Muscle of back (tissue), 13 donors: ENCODE measurements around the gene GRHL1. TPM values are rescaled to one million over a fixed set of nuclear protein-coding genes. Genes with fewer than 3 reads are reported as not detected.
"Not testable (repeated sequence)": the region's sequence is repeated elsewhere in the genome, so short reads cannot be mapped to it uniquely, and the experiment has no call there.

Experiments used
- DNase-seq, 3 donors: peaks; one replicate each; pipeline versions ENCODE4 v3.0.0 to v3.0.0-alpha.2; 2013
- long read RNA-seq, 9 donors: transcript quantifications; one replicate each; lab custom pipeline, GENCODE V29; 2026
- polyA plus RNA-seq, 10 donors: library from polyadenylated mRNA; unstranded; fragments of 120-200 nt; gene quantifications; one replicate each; pipeline ENCODE4 v1.2.1, GENCODE V29; 2013; ENCODE audit not compliant: insufficient read length in 10 of 10

The GRHL1 gene, protein sequence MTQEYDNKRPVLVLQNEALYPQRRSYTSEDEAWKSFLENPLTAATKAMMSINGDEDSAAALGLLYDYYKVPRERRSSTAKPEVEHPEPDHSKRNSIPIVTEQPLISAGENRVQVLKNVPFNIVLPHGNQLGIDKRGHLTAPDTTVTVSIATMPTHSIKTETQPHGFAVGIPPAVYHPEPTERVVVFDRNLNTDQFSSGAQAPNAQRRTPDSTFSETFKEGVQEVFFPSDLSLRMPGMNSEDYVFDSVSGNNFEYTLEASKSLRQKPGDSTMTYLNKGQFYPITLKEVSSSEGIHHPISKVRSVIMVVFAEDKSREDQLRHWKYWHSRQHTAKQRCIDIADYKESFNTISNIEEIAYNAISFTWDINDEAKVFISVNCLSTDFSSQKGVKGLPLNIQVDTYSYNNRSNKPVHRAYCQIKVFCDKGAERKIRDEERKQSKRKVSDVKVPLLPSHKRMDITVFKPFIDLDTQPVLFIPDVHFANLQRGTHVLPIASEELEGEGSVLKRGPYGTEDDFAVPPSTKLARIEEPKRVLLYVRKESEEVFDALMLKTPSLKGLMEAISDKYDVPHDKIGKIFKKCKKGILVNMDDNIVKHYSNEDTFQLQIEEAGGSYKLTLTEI
- 1 to 10 TPM in 7 of 10 donors, under 1 TPM in 3; 0.60 to 8.0 (median 1.3) TPM for polyA plus RNA-seq
- long read RNA-seq, donor 1 = 0 reads
- long read RNA-seq, donor 2 = 0 reads
- long read RNA-seq, donor 3 = 0 reads
- long read RNA-seq, donor 4 = 0 reads
- long read RNA-seq, donor 5 = 0 reads
- long read RNA-seq, donor 6 = 0 reads
- long read RNA-seq, donor 7 = 0 reads
- long read RNA-seq, donor 8 = 0 reads
- long read RNA-seq, donor 9 = 0 reads

DNA sequence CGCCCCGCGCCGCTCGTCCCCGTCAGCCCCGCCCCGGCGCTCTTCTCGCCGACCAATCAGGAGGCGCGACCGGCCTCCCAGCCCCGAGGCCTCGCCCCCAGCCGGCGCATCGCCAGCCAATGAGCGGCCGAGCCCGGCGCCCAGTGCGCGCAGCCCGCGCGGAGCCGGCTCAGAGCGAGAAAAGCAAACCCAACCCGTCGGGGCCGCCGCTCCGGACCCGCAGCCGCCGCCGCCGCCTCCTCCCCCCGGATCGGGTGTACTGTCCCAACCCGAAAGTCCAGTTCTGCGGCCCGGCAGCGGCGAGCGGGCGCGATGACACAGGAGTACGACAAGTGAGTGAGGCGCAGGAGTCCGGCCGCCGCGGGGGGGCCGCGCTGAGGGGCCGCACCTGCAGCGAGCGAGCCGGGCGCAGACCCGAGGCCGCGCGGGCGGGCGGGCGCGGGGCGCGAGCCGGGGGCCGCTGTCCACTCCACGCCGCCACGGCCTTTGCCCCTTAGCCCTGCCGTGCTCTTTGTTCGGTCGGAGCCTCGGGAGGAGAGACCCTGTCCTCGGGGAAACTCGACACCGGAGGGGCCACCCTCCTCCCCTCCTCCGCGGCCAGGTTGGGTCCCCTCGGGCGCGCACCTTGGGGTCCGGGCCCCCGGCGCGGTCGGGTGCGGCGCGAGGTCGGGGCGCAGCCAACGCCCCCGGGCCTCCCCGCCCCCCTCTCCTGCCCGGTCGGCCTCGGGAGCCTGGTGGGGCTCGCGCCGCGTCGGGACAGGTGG is at the start of gene GRHL1:
Gene GRHL1, plus strand, starts transcription at position 172 of the 764 bp plus-strand sequence. Its CDS starts 141 bp downstream, at position 313.
- peak; percentile 94 to 97 (median 96) for DNase-seq

DNA sequence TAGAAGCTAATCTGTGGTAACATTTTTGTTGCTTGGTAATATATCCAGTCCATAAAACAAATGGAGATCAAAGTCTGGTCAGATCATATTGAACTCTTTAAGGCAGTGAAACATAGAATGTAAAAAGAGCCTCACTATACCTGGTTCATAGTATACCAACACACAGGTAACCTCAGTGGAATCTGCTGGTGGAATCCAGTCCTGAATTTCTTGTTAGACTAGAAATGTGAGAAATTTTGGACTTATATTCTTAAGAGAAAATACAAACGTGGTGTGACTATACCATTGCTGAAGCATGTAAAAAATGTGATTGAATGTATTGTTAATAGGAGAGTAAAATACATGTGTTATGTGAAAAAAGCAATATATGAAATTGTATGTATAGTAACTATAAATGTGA is 46.1 kb upstream of the GRHL1 start:
- no peak for DNase-seq

DNA sequence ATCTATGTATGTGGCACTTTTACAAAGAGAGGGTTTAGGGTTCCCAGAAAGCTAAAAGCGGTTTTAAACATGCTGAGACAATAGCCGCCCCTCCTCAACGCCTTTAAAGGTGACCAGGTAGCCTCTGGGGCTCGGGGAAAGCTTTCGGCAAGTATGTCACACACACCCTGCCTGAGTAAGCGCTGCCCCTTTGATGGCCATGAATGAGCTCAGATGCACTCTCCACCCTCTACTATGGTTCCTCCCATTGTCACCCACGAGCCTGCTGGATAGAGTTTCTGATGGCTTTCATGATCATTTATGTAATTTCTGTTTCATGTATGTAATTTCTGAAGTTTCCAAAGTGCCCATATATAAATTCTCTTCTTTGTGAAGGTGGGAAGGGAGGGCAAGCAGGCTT is 44.1 kb upstream of the GRHL1 start:
- DNase-seq = no peak

DNA sequence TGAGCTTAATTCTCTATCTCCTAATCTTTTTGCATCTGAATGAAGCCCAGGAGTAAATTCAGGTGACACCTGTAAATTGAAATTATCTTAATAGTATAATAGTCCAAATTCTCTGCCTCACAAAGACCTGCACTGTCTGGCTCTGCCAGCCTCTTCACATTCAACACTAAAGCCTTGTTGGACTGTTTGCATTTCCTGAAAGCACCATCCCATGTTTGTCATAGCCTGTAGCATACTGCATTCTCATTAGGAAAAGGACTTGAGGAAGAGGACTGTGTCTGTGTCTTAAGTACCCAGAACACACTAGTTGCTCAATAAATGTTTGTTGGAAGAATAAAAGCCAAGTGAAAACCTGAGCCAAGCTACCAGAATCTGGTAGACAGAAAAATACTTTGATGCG is 42.9 kb upstream of the GRHL1 start:
- no peak for DNase-seq

DNA sequence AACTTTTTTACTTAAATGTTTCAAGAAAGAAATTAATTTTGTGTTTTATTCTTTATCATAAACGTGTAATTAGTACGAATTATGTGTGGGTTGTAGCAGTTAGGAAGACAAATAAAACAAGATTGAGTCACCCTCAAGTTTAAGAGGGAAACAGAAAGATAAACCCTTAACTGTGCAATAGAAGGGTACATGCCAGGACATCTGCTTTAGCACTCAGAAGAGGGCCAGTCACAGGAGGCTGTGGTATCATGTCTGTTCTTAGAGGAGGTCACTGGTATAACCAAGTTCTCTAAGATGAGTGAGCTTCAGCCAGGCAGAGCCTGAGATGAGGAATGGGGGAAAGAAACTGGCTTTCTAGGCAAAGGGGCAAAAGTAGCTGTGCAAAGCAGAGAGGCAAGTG is 42.4 kb upstream of the GRHL1 start:
- DNase-seq = no peak

DNA sequence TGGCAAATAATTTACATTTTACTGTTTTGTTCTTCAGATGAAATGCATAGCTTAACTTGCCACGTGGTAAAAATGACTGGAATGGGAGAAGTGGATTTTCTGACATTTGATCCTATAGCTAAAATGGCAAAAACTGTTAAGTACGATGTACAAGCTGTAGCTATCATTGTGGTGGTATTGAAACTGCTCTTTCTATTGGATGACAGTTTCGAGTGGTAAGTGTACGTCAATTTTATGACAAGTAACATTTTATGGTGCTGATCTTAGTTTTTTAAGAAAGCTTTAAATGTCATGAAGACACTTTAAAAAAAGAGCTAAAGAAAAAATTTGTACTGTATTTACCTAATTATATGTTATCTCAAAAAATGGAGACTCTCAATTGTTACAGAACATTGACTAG is 40.8 kb upstream of the GRHL1 start:
- DNase-seq = no peak

DNA sequence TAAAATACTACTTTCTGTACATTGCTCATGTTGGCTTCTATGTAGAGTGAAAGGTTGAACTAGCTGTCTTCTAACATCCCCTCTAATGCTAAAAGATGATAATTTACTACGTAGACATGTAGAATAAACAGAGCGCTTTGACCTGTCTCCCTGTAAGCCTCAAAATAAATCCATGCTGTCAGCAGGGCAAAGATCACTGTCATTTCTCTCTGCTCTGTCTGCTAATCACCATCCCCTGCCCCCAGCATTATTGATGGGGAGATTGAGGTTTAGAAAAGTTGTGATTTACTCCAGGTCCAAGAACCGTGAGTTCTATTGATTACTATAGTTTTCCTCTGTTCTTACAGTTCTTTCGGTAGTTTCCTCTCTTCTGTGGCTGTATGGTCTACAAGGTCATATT is 39.0 kb upstream of the GRHL1 start:
- no peak for DNase-seq

DNA sequence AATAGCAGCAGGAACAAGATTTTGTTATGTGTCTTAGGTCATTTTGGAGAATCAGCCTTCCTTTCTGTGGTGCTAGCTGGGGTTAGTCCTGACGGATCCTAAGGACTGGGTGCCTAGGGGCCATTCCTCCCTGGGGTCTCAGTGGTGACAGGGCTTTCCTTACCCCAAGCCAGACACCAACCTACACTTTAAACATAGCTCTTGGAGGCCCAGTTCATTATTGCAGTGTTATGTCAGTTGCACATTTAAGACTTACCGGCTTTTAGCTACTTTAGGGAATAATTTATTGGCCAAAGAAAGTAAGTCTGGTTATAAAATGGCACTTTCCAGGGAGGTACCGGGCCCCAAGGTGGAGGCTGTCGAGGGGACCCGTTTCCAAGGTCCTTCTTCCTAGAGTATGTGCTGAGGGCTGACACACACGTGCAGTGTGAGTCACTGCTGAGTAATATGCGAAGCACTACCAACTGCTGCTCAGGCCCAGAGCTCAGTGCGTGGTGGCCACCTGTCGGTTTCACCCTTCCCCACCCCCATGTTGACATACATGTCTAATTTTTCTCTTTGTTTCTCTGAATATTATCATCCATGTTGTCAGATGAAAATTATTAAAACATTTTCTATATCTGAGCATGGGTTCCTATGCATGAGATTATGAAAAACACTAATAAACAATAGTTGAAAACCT is 37.0 kb upstream of the GRHL1 start:
- peak in 1 of 3 donors; percentile 44 for DNase-seq

DNA sequence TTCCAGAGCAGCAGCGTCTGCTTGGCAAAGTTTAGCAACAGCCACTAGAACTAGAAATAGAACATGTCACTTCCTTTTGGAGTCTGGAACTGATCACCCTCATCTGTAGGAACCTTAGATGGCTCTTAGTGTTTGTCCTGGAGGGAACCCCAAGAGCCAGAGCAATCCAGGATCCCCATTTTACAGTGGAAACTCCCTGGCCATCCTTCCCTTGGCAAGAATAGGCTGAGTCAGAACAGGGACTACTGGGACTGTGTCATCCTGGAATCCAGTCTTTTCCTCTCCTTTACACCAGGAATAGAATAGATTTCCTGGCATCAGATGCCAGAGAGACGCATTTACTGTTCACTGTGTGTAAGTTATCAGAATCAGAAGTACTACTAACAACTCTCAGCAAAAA is 33.2 kb upstream of the GRHL1 start:
- no peak for DNase-seq

DNA sequence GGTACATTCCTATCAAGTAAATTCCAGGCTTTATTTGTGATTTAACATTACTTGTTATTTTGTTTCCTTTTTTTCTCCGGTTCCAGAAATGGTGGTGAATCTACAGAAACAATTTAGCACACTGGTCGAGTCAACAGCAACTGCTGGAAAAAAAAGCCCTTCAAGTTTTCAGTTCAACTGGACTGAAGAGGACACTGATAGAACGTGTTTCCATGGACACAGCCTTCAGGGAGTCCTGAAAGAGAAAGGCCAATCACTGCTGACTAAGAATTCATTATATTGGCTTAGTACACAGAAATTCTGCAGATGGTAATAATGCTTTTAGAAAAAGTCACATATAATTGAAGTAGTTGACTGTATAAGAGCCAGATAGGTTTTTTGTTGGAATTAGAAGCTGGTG is 32.0 kb upstream of the GRHL1 start:
- peak in 2 of 3 donors; percentile 60 to 62 for DNase-seq

DNA sequence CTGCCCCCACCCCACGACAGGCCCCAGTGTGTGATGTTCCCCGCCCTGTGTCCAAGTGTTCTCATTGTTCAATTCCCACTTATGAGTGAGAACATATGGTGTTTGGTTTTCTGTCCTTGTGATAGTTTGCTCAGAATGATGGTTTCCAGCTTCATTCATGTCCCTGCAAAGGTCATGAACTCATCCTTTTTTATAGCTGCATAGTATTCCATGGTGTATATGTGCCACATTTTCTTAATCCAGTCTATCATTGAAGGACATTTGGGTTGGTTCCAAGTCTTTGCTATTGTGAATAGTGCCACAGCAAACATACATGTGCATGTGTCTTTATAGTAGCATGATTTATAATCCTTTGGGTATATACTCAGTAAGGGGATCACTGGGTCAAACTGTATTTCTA is 24.5 kb upstream of the GRHL1 start:
- not testable (repeated sequence) for DNase-seq

DNA sequence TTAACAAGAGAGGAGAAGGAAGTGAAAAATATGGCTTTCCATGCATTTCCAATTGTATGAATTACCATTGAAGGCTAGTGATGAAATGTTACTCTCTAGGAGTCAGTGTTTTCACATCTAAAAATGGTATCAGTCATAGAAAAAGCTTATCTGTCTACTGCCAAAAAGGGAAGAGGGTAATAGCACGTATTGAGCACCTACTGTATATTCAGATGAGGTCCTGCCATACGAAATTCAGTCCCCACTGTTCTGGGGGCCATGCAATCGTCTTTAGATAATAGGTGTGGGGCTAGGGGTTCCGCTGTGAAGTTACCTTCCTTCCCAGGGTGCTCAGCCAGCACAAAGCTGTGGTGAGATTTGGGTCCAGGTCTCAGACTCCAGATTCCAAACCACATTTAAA is 14.2 kb upstream of the GRHL1 start:
- no peak for DNase-seq

DNA sequence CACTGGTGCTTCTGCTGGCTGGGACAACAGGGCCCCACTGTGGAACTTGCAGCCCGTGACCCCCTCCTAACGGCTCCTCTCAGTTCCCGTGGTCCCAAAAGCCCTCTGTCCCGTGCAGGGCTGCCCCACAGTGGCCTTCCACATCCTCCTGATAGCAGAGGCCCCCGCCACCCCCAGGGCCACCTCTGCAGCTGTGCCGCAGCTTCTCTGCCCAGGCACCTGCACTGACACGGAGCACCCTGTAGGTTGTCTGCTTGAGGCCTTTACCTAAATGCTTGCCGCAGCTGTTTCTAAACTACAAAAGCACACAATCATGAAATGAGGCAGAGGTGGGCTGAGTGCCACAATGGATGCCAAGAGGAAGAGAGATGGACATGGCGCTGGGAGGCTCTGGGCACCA is 13.5 kb upstream of the GRHL1 start:
- DNase-seq = no peak

DNA sequence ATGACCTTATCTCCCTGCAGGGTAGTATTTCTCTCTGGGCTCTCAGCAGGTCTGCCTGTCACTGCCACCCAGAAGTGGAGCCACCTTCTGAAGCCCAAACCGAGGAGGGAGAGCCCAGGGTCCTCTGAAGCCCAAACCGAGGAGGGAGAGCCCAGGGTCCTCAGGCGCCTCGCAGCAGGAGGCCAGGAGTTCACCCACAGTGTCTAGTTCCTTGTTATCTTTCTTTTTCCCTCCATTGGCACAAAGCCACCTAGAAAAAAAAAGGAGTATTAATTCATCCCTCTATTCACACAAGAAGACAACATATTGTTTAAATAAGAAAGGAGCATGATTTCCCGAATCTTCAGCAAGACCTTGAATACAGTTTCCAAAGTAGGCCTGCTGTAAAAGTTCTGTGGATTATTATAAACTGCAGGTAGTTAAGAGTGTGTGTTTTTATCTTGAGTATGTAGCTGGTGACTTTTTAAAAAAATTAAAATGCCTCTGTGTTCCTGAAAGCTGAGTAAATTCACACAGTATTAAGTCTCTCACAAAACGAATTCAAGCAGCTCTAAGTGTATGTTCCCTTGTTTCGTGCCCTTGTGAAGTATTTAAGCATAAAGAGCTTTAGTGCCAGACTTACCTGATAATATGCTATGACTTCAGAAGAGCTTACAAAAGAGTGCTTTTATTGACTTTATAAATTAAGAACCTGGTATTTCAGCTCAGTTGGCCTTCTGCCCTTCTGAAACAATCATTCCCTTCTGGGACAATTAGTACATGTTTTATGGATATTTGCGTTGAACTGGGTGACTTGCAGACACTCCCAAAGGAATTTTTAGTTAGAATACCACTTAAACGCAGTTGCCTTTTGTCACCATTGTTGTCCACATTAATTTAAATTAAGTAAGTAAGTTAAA is 11.7 kb upstream of the GRHL1 start:
- no peak for DNase-seq

DNA sequence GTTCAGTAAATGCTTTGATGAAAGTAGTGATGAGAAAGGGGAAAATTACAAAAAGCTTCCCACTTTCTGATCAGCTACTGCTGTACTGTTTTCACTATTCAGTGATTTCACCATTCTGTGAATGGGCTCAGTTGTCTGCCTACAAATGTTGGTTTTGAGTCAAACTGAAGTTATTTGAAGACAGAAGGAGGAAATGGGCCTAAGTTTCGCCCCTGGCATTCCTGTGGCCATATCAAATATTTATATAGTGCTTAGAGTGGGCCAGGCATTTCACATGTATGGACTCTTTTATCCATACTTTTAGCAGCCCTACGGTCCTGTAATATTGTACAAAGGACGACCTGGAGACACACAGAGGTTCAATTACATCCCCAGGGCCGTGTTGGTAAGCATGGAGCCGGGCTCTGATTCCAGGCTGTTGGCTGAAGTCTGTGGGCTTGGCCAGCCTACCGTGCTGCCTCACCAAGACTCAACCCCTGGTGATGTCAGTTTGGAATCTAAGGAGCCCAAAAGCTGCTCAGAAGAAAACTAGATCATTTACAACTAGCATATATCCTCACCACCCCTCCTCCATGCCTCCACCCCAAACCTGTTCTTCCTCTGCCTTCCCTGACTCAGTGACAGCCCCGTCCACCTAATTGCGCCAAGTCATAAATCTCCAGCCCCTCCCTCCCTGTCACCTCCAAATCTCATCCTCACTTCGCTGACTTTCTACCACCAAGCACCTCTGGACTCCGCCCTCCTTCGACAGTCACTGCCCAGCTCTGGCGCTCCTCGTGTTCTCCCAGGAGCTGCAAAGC is 10.1 kb upstream of the GRHL1 start:
- peak in 1 of 3 donors; percentile 31 for DNase-seq

DNA sequence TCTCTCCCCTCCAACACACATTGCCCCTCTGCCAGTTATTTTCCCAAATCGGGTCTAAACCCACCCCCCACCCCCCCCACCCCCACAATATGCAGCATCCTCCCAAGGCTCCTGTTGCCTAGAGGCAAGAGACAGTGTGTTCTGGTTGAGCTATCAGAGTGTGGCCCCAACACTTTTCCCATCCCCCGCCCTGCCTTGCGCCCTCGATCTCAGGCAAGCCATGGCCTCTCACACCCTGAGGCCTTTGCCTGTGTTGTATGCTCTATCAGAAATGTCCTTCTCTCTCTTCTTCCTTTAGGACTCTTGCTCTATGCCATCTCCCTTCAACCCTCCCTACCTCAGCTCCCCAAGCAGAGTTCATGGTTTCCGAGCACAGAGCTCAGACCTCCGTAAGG is 9.5 kb upstream of the GRHL1 start:
- no peak for DNase-seq

DNA sequence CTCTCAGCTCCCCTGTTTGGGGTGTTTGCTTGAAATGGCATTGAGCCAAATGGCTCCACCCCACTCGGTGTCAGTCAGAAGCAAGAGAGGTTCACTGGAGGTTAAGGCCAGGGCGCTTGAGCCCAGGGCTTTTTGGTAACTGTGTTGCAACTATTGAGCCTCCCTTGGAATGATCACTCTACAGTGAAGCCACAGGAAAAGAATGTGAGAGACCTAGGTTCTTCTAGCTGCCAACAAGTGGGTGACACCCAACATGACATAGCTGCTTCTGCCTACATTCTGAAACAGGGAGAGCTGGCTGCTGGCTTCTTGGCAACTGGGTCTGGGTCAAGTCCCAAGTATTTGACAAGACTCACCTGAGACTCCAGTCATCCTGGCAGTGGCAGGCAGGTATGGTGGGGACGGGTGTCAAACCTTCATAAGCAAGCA is 7.1 kb upstream of the GRHL1 start:
- DNase-seq = no peak

DNA sequence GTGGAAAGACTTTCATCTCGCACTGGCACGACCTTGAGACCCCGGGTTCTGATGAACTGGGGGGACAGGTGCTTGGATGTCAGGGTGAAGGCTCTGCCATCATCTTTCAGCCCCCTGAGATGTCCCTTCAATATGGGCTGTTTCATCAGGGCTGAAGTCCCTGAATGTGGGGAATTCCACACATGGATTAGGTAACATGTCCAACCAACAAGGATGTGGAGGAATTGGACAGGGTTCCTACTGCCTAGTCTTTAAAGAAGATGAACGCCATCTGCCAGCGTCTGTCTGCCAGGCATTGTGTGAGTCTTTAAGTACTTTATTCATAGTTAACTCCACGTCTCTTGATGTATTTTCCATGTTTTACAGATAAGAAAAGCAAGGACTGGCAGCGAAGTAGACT is 5.9 kb upstream of the GRHL1 start:
- no peak for DNase-seq

DNA sequence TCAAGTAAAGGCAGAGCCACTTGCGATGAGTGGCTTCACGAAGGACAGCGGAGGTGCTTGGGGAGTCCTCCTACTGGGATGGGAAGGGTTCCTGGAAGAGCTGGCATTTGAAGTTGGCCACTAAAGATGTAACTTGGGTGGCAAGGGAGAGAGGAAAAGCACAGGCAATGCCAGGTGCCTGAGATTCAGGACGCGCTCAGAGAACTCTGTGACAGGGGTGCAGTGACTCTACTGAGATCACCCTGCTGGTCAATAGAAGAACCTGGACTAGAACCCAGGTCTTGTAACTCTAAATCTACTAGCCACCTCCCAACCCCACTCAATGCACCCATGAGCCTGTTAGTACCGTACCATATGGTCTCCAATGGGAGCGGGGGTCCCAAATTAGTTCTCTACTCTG is 5.4 kb upstream of the GRHL1 start:
- DNase-seq = no peak

DNA sequence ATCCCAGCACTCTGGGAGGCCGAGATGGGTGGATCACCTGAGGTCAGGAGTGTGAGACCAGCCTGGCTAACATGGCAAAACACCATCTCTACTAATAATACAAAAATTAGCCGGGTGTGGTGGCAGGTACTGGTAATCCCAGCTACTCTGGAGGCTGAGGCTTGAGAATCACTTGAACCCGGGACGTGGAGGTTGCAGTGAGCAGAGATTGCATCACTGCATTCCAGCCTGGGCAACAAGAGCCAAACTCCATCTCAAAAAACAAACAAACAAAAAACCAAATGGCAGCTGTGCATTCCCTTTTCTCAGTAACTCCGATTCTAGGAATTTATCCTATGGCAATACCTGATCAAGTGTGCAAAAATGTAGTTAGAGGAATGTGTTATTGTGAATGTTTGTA is 4.7 kb upstream of the GRHL1 start:
- no peak for DNase-seq
